Keratinocyte (primary cell): ENCODE measurements around the gene MBP. TPM values are rescaled to one million over a fixed set of nuclear protein-coding genes. Genes with fewer than 3 reads are reported as not detected.

ENCODE experiments used
- DNase-seq: peaks from one replicate; pipeline ENCODE4 v3.0.0-alpha.2; 2011; ENCODE audit warnings: low read depth, missing footprints, low spot score
- FAIRE-seq: peaks from 2 replicates; lab custom pipeline; 2011; peaks lifted over from hg19 to GRCh38; lab: Jason Lieb, UNC
- H2AFZ ChIP-seq: 2 replicates; pipeline ENCODE4 v1.6.0; 2012; ENCODE audit warnings: low read length, control low read depth, inconsistent platforms; ENCODE audit not compliant: control insufficient read depth
- H3K27ac ChIP-seq: 2 replicates; pipeline ENCODE4 v1.5.1; 2011; ENCODE audit warnings: low read length; ENCODE audit not compliant: control insufficient read depth, insufficient read depth
- H3K27me3 ChIP-seq: 3 replicates; pipeline ENCODE4 v1.6.0; 2011; ENCODE audit warnings: low read length; ENCODE audit not compliant: control insufficient read depth, insufficient read depth; ENCODE audit errors: extremely low read depth
- H3K36me3 ChIP-seq, 2 experiments: 2 replicates in 1 of 2; 3 replicates in 1 of 2; pipeline ENCODE4 v1.5.1; 2011; ENCODE audit warnings: low read length in 2 of 2, mild to moderate bottlenecking in 1 of 2; ENCODE audit not compliant: control insufficient read depth in 2 of 2, insufficient read depth in 2 of 2; ENCODE audit errors: extremely low read depth in 1 of 2
- H3K4me1 ChIP-seq: 3 replicates; pipeline ENCODE4 v1.5.1; 2011; ENCODE audit warnings: low read length; ENCODE audit not compliant: control insufficient read depth, insufficient read depth; ENCODE audit errors: extremely low read depth
- H3K4me2 ChIP-seq: 3 replicates; pipeline ENCODE4 v1.6.0; 2011; ENCODE audit warnings: low read depth, low read length; ENCODE audit not compliant: control insufficient read depth, insufficient read depth; ENCODE audit errors: extremely low read depth
- H3K4me3 ChIP-seq, 3 experiments: fragments of 200-600 bp in 1 of 3; sonication (generic) in 1 of 3; 2 replicates in 2 of 3; 3 replicates in 1 of 3; pipeline ENCODE4 v1.5.1; 2011 to 2016; ENCODE audit warnings: low read length in 3 of 3, mild to moderate bottlenecking in 3 of 3, control low read depth in 2 of 3, inconsistent platforms in 1 of 3, low read depth in 1 of 3, mixed read lengths in 1 of 3, mixed run types in 1 of 3, moderate library complexity in 1 of 3; ENCODE audit not compliant: control insufficient read depth in 2 of 3, insufficient read depth in 2 of 3; ENCODE audit errors: extremely low read depth in 1 of 3
- H3K79me2 ChIP-seq: 2 replicates; pipeline ENCODE4 v1.6.0; 2012; ENCODE audit warnings: low read length; ENCODE audit not compliant: control insufficient read depth, insufficient read depth
- H3K9ac ChIP-seq: 3 replicates; pipeline ENCODE4 v1.6.0; 2011; ENCODE audit warnings: low read length; ENCODE audit not compliant: control insufficient read depth, insufficient read depth; ENCODE audit errors: extremely low read depth
- H3K9me1 ChIP-seq: 3 replicates; pipeline ENCODE4 v1.6.0; 2011; ENCODE audit warnings: low read length; ENCODE audit not compliant: control insufficient read depth, insufficient read depth; ENCODE audit errors: extremely low read depth
- H3K9me3 ChIP-seq: 2 replicates; pipeline ENCODE4 v1.5.1; 2012; ENCODE audit warnings: low read depth, low read length; ENCODE audit not compliant: control insufficient read depth
- H4K20me1 ChIP-seq: 3 replicates; pipeline ENCODE4 v1.6.0; 2011; ENCODE audit warnings: low read length; ENCODE audit not compliant: control insufficient read depth, insufficient read depth; ENCODE audit errors: extremely low read depth
- EZH2 ChIP-seq: IDR thresholded peaks from one replicate; pipeline ENCODE4 v1.6.1; 2012; ENCODE audit warnings: inconsistent platforms, mild to moderate bottlenecking, low read length, moderate library complexity
- dilution Hi-C: fragments of 300-500 bp; cut with MboI; formaldehyde crosslinking; loops from one replicate; pipeline ENCODE4 v1.7.0; 2020; ENCODE audit warnings: low sequenced_read_pairs; ENCODE audit not compliant: extremely low pct_ligation_motif_present
- polyA plus RNA-seq, 5 experiments: library from polyadenylated mRNA; depleted of rRNA in 3 of 5; stranded (reverse) in 3 of 5; stranded (forward) in 1 of 5; unstranded in 1 of 5; fragments of >200 nt; gene quantifications; 1 replicate in 1 of 5; 2 replicates in 3 of 5; 3 replicates in 1 of 5; pipeline versions ENCODE4 v1.2.1 to v1.2.3, GENCODE V29; 2011 to 2012; ENCODE audit warnings: missing spikeins in 2 of 5, low read depth in 1 of 5, low replicate concordance in 1 of 5
- TF ChIP-seq, protein P1 (sequence below), 3 experiments: IDR thresholded peaks in 1 of 3; conservative IDR thresholded peaks in 1 of 3; optimal IDR thresholded peaks in 1 of 3; 2 replicates in 2 of 3; 3 replicates in 1 of 3; pipeline versions ENCODE3 to v1.5.1; 2011; ENCODE audit warnings: low read length in 3 of 3, mild to moderate bottlenecking in 3 of 3, moderate library complexity in 2 of 3, control low read depth in 1 of 3, inconsistent platforms in 1 of 3; ENCODE audit not compliant: insufficient read depth in 2 of 3; ENCODE audit errors: extremely low read depth in 1 of 3

Gene MBP
- polyA plus RNA-seq, 1 donor (not counting 4 experiments of a cell fraction or from before 2014, with no cell fraction given): 38.7 TPM

DNA sequence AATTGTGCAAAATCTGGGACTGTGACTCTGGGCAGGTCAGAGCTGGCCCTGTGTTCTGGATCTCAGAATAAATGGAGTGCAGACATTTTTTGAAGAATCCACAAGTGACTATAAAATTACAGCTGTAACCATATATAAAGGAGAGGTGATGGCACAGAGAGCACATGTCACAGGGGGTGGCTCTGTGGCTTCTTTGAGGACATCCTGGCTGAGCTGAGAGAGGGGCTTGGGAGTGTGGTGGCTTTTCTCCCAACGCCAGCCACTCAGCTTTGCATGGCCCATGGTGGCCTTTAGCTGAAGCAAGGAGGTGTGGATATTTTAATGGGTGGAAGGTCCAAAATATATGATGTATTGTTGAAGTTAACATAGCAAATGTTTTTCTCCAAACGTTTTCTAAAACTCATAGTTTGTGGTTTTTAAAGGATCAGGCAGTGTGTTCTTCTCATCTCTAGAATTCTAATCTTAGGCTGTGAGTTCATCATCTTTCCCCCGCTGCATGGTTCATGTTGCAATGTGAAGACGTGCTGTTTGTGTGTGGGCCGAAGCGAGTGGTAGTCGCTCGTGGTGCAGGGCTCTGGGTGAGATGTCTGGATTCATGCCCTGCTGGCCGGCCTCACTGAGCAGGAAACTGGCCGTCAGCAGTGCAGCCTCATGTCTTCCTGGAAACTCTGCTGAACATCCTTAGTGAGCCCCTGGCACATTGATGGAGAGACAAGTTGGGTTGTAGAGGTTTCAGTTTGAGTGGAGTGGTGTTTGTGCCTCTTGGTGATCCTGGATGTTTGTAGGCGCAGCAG, 200.4 kb downstream of the MBP start:
- Histone ChIP-seq H3K9ac (no peak overlapping the region), H2AFZ (no peak overlapping the region), H3K36me3 (peaks cover 13 to 14% of the 10 kb centered on the region in 2 experiments), H3K27ac (no peak overlapping the region), H3K4me1 (no peaks in the 10 kb centered on the region), H3K79me2 (no peaks in the 10 kb centered on the region), H3K9me1 (no peaks in the 10 kb centered on the region), H4K20me1 (no peaks in the 10 kb centered on the region), H3K4me3 (no peak overlapping the region), H3K9me3 (no peaks in the 10 kb centered on the region), H3K4me2 (no peak overlapping the region), H3K27me3 (no peaks in the 10 kb centered on the region)
- TF ChIP-seq, protein P1, sequence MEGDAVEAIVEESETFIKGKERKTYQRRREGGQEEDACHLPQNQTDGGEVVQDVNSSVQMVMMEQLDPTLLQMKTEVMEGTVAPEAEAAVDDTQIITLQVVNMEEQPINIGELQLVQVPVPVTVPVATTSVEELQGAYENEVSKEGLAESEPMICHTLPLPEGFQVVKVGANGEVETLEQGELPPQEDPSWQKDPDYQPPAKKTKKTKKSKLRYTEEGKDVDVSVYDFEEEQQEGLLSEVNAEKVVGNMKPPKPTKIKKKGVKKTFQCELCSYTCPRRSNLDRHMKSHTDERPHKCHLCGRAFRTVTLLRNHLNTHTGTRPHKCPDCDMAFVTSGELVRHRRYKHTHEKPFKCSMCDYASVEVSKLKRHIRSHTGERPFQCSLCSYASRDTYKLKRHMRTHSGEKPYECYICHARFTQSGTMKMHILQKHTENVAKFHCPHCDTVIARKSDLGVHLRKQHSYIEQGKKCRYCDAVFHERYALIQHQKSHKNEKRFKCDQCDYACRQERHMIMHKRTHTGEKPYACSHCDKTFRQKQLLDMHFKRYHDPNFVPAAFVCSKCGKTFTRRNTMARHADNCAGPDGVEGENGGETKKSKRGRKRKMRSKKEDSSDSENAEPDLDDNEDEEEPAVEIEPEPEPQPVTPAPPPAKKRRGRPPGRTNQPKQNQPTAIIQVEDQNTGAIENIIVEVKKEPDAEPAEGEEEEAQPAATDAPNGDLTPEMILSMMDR (optimal IDR thresholded peaks at IDR 0.05 in 1 of 3, IDR thresholded peaks at IDR 0.05 in 1 of 3, conservative IDR thresholded peaks at IDR 0.05 in 1 of 3; ENCODE audit: extremely low read depth in 1 of 3, insufficient read depth in 2 of 3, low read length in 3 of 3): no peak
- no peak for TF ChIP-seq EZH2
- FAIRE-seq (no peak), DNase-seq (no peak)
- dilution Hi-C loops: no loop called here

DNA sequence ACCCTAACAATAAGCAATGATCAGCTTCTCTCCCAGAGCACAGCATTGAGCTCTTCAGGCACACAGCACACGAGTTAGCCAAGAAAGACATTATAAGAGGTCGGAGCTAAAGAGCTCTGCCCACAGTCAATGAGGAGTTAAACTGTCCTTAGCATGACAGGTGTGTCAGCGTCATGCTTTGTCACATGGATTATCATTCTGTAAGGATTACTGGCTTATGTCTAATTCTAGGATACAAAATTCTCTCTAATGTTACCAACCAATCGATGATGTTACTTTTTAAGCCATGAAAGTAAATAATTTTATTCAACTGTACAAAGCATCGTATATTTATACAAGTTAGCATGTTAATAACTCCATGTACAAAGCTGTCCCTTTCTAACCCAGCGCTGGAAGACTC, 201.4 kb downstream of the MBP start:
- TF ChIP-seq EZH2: no peak
- TF ChIP-seq, protein P1 (optimal IDR thresholded peaks at IDR 0.05 in 1 of 3, IDR thresholded peaks at IDR 0.05 in 1 of 3, conservative IDR thresholded peaks at IDR 0.05 in 1 of 3; ENCODE audit: extremely low read depth in 1 of 3, insufficient read depth in 2 of 3, low read length in 3 of 3): no peak
- Histone ChIP-seq H3K27ac (no peak overlapping the region), H3K4me3 (no peak overlapping the region), H3K4me1 (no peaks in the 10 kb centered on the region), H3K27me3 (no peaks in the 10 kb centered on the region), H3K79me2 (no peaks in the 10 kb centered on the region), H3K36me3 (peaks cover 7 to 15% of the 10 kb centered on the region in 2 experiments), H4K20me1 (no peaks in the 10 kb centered on the region), H3K9me1 (no peaks in the 10 kb centered on the region), H3K9me3 (no peaks in the 10 kb centered on the region), H2AFZ (no peak overlapping the region), H3K9ac (no peak overlapping the region), H3K4me2 (no peak overlapping the region)
- no peak for FAIRE-seq
- DNase-seq: no peak
- dilution Hi-C loops: no loop called here

Other genes starting within 250 kb of the MBP start
- gene GALR1, start 117.1 kb upstream of the MBP start, polyA plus RNA-seq: not detected in 3 replicates